Vagina (tissue), 2 donors: ENCODE results near the gene MYO19.

ENCODE experiments used
- POLR2A ChIP-seq, 2 donors: fragments of 450-650 bp; IDR thresholded peaks; one replicate each; pipeline ENCODE4 v1.6.1; 2017; ENCODE audit warnings: antibody characterized with exemption in 2 of 2, mild to moderate bottlenecking in 2 of 2, moderate library complexity in 2 of 2
- TF ChIP-seq, protein P1 (sequence below), 3 experiments: fragments of 450-650 bp in 2 of 3; fragments of 200-600 bp in 1 of 3; sonication (generic) in 1 of 3; IDR thresholded peaks; one replicate each; pipeline ENCODE4 v1.5.1; 2017 to 2019; ENCODE audit warnings: antibody characterized with exemption in 3 of 3, mild to moderate bottlenecking in 2 of 3, moderate library complexity in 2 of 3

DNA sequence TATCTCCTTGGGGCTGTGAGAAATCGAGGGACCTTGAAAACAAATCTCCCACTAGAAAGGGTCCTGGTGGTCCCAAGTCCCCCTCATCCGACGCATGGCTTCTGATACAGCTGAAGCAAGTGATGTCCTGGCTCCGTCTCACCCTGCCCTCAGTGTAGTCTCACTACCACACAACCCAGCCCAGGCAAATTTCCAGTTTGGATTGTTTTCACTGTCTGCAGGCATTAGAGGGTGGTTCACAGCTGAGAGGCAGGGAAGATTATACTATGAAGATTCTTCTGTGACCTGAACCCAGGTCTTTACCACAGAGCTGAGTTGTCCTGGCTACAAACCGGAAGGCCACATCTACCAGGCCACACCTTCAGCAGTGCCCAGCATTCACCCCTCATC lies 30.5 kb downstream of the MYO19 start:
- TF ChIP-seq, protein P1, sequence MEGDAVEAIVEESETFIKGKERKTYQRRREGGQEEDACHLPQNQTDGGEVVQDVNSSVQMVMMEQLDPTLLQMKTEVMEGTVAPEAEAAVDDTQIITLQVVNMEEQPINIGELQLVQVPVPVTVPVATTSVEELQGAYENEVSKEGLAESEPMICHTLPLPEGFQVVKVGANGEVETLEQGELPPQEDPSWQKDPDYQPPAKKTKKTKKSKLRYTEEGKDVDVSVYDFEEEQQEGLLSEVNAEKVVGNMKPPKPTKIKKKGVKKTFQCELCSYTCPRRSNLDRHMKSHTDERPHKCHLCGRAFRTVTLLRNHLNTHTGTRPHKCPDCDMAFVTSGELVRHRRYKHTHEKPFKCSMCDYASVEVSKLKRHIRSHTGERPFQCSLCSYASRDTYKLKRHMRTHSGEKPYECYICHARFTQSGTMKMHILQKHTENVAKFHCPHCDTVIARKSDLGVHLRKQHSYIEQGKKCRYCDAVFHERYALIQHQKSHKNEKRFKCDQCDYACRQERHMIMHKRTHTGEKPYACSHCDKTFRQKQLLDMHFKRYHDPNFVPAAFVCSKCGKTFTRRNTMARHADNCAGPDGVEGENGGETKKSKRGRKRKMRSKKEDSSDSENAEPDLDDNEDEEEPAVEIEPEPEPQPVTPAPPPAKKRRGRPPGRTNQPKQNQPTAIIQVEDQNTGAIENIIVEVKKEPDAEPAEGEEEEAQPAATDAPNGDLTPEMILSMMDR (IDR thresholded peaks at IDR 0.05): no peak
- no peak for TF ChIP-seq POLR2A (IDR thresholded peaks at IDR 0.05)
